Endothelial cell of umbilical vein (primary cell): ENCODE data around the gene SLC12A5. TPM values are rescaled to one million over a fixed set of nuclear protein-coding genes. Genes with fewer than 3 reads are reported as not detected.

Experiments used
- BruUV-seq: library from RNA; stranded (reverse); fragments of 400-500 nt; replicated peaks from 2 replicates; lab custom pipeline; 2021; lab: Mats Ljungman, UMichigan
- CTCF ChIA-PET: fragments of 300-600, 350-600 bp; sonication (Branson Sonifier 250); formaldehyde crosslinking; loops from one replicate; lab custom pipeline; 2021; ENCODE audit warnings: antibody characterized with exemption, inconsistent platforms; lab: Charles Lee
- POLR2A ChIA-PET: fragments of 300-600, 350-600 bp; sonication (Branson Sonifier 250); formaldehyde crosslinking; loops from one replicate; lab custom pipeline; 2021; ENCODE audit warnings: antibody characterized with exemption, inconsistent platforms; lab: Charles Lee
- DNase-seq: peaks from one replicate; pipeline ENCODE4 v3.0.0-alpha.2; 2011; ENCODE audit warnings: low read depth, low spot score
- FAIRE-seq: peaks from 2 replicates; lab custom pipeline; 2011; peaks lifted over from hg19 to GRCh38; lab: Jason Lieb, UNC
- H2AFZ ChIP-seq: 2 replicates; pipeline ENCODE4 v1.6.0; 2012; ENCODE audit warnings: low read depth, low read length, control low read depth, inconsistent platforms
- H3K27ac ChIP-seq: 2 replicates; pipeline ENCODE4 v1.5.1; 2011; ENCODE audit warnings: low read depth, mild to moderate bottlenecking, control low read depth, low read length, moderate library complexity; ENCODE audit not compliant: insufficient read depth
- H3K27me3 ChIP-seq, 2 experiments: 2 replicates each; pipeline versions ENCODE4 v1.6.0 to v1.6.1; 2011; ENCODE audit warnings: low read length in 2 of 2, mixed read lengths in 1 of 2; ENCODE audit not compliant: control insufficient read depth in 2 of 2, insufficient read depth in 2 of 2
- H3K36me3 ChIP-seq, 2 experiments: 2 replicates in 1 of 2; 3 replicates in 1 of 2; pipeline ENCODE4 v1.5.1; 2011; ENCODE audit warnings: low read length in 2 of 2, mild to moderate bottlenecking in 1 of 2, moderate library complexity in 1 of 2; ENCODE audit not compliant: control insufficient read depth in 2 of 2, insufficient read depth in 2 of 2; ENCODE audit errors: extremely low read depth in 1 of 2
- H3K4me1 ChIP-seq: 3 replicates; pipeline ENCODE4 v1.5.1; 2011; ENCODE audit warnings: mild to moderate bottlenecking, low read length; ENCODE audit not compliant: control insufficient read depth, insufficient read depth; ENCODE audit errors: extremely low read depth
- H3K4me2 ChIP-seq: 2 replicates; pipeline ENCODE4 v1.6.1; 2011; ENCODE audit warnings: low read length, control low read depth, mixed read lengths; ENCODE audit not compliant: insufficient read depth
- H3K4me3 ChIP-seq, 3 experiments: fragments of 200-600 bp in 1 of 3; sonication (generic), shearing (Covaris generic) in 1 of 3; replicated peaks in 1 of 3; 2 replicates each; pipeline ENCODE4 v1.5.1; 2011 to 2016; ENCODE audit warnings: control low read depth in 3 of 3, low read length in 3 of 3, mild to moderate bottlenecking in 2 of 3, inconsistent platforms in 1 of 3, low read depth in 1 of 3, moderate library complexity in 1 of 3; ENCODE audit not compliant: insufficient read depth in 1 of 3
- H3K79me2 ChIP-seq: 2 replicates; pipeline ENCODE4 v1.6.0; 2012; ENCODE audit warnings: low read length, inconsistent platforms; ENCODE audit not compliant: control insufficient read depth, insufficient read depth
- H3K9ac ChIP-seq: replicated peaks from 2 replicates; pipeline ENCODE3; 2011; ENCODE audit warnings: low read length, control low read depth; ENCODE audit not compliant: insufficient read depth; ENCODE audit errors: extremely low read depth
- H3K9me1 ChIP-seq: replicated peaks from 3 replicates; pipeline ENCODE4 v1.6.0; 2011; ENCODE audit warnings: mild to moderate bottlenecking, low read length; ENCODE audit not compliant: control insufficient read depth, insufficient read depth; ENCODE audit errors: extremely low read depth
- H3K9me3 ChIP-seq: replicated peaks from 2 replicates; pipeline ENCODE4 v1.5.1; 2012; ENCODE audit warnings: low read length, inconsistent platforms; ENCODE audit not compliant: control insufficient read depth, insufficient read depth
- H4K20me1 ChIP-seq: replicated peaks from 2 replicates; pipeline ENCODE3; 2011; ENCODE audit warnings: mild to moderate bottlenecking, low read length; ENCODE audit not compliant: control insufficient read depth, insufficient read depth; ENCODE audit errors: extremely low read depth
- EZH2 ChIP-seq: IDR thresholded peaks from 2 replicates; pipeline ENCODE4 v1.6.1; 2012; ENCODE audit warnings: borderline replicate concordance, low read depth, mild to moderate bottlenecking, moderate library complexity, low read length, inconsistent platforms; ENCODE audit not compliant: severe bottlenecking
- FOS ChIP-seq: IDR thresholded peaks from 2 replicates; pipeline ENCODE4 v1.6.1; 2011; ENCODE audit warnings: mild to moderate bottlenecking, low read length, moderate library complexity, borderline replicate concordance; ENCODE audit not compliant: insufficient read depth
- GATA2 ChIP-seq: IDR thresholded peaks from 2 replicates; pipeline ENCODE4 v1.7.0; 2011; ENCODE audit warnings: low read depth, mild to moderate bottlenecking, moderate library complexity, mixed read lengths, low read length; ENCODE audit not compliant: insufficient read length, insufficient read depth
- JUN ChIP-seq: IDR thresholded peaks from 2 replicates; pipeline ENCODE4 v1.6.1; 2011; ENCODE audit warnings: borderline replicate concordance, low read depth; ENCODE audit not compliant: insufficient read length, insufficient read depth
- MYC ChIP-seq: IDR thresholded peaks from one replicate; pipeline ENCODE4 v1.6.1; 2011; ENCODE audit warnings: mild to moderate bottlenecking, low read depth, low read length
- POLR2A ChIP-seq: IDR thresholded peaks from 2 replicates; pipeline ENCODE4 v1.6.1; 2012; ENCODE audit warnings: low read depth, mild to moderate bottlenecking, control low read depth, low read length
- POLR2AphosphoS5 ChIP-seq: IDR thresholded peaks from 2 replicates; pipeline ENCODE4 v1.6.1; 2012; ENCODE audit warnings: low read depth, mild to moderate bottlenecking, control low read depth, low read length, moderate library complexity; ENCODE audit not compliant: insufficient read depth
- dilution Hi-C: fragments of 300-500 bp; cut with MboI; formaldehyde crosslinking; loops from one replicate; pipeline ENCODE4 v1.15.0; 2019; ENCODE audit warnings: low sequenced_read_pairs; ENCODE audit not compliant: extremely low pct_ligation_motif_present
- intact Hi-C: fragments of 100-400 bp; cut with micrococcal nuclease; formaldehyde crosslinking; loops from one replicate; pipeline ENCODE4 v1.10.0; 2022
- polyA plus RNA-seq, 4 experiments: library from polyadenylated mRNA; depleted of rRNA in 3 of 4; stranded (reverse) in 3 of 4; unstranded in 1 of 4; fragments of >200 nt; gene quantifications; 2 replicates each; pipeline versions ENCODE4 v1.2.1 to v1.2.3, GENCODE V29; 2011 to 2012; ENCODE audit warnings: missing spikeins in 1 of 4
- total RNA-seq: library from RNA; stranded (reverse); gene quantifications from 2 replicates; pipeline ENCODE4 v1.2.3, GENCODE V29; 2021
- TF ChIP-seq, protein P1 (sequence below): IDR thresholded peaks from 2 replicates; pipeline ENCODE4 v1.6.1; 2011; ENCODE audit not compliant: insufficient read depth, insufficient read length
- TF ChIP-seq, protein P2 (sequence below), 2 donors: IDR thresholded peaks; 1 replicate in 1 of 2; 2 replicates in 1 of 2; pipeline ENCODE4 v1.5.1; 2011; ENCODE audit warnings: low read length in 2 of 2, mild to moderate bottlenecking in 2 of 2, moderate library complexity in 2 of 2, control low read depth in 1 of 2, inconsistent platforms in 1 of 2, low read depth in 1 of 2; ENCODE audit not compliant: insufficient read depth in 1 of 2; ENCODE audit errors: extremely low read depth in 1 of 2

Gene SLC12A5
- total and polyA plus RNA-seq, 2 donors (not counting 3 experiments of a cell fraction or from before 2014, with no cell fraction given) = 1.6 to 2.3 TPM

DNA sequence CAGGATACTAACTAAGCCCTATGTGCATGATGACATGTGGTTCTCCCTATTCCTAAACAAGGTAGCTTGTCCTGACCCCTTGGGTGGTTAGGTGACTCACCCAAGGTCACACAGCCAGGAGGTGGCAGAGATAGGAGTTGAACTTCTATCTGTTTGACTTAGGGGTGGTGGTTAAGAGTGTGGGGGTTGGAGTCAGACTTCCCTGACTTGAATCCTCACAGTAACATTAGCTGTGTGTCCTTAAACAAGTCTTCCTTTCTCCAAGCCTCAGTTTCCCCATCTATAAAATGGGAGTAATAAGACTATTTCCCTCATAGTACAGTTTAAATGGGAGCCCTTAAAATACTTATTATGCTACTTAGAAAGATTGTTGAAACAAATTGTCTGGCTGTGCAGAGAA lies 21.9 kb downstream of the SLC12A5 start:
- ChIA-PET POLR2A (no interaction called here), CTCF (no interaction called here)
- no peaks in the 10 kb centered on the region for H4K20me1 ChIP-seq
- no peak overlapping the region for H3K4me3 ChIP-seq
- no peak overlapping the region for H3K4me2 ChIP-seq
- no peak overlapping the region for H3K27ac ChIP-seq
- H2AFZ ChIP-seq = no peak overlapping the region
- no peaks in the 10 kb centered on the region for H3K27me3 ChIP-seq
- no peaks in the 10 kb centered on the region for H3K36me3 ChIP-seq
- no TSS peak for BruUV-seq
- TF ChIP-seq GATA2 = no peak
- no peak for TF ChIP-seq POLR2A
- no peak for TF ChIP-seq FOS
- no peak for TF ChIP-seq MYC
- no peak for TF ChIP-seq JUN
- TF ChIP-seq POLR2AphosphoS5 = no peak
- TF ChIP-seq, protein P1, sequence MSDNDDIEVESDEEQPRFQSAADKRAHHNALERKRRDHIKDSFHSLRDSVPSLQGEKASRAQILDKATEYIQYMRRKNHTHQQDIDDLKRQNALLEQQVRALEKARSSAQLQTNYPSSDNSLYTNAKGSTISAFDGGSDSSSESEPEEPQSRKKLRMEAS = no peak
- TF ChIP-seq, protein P2, sequence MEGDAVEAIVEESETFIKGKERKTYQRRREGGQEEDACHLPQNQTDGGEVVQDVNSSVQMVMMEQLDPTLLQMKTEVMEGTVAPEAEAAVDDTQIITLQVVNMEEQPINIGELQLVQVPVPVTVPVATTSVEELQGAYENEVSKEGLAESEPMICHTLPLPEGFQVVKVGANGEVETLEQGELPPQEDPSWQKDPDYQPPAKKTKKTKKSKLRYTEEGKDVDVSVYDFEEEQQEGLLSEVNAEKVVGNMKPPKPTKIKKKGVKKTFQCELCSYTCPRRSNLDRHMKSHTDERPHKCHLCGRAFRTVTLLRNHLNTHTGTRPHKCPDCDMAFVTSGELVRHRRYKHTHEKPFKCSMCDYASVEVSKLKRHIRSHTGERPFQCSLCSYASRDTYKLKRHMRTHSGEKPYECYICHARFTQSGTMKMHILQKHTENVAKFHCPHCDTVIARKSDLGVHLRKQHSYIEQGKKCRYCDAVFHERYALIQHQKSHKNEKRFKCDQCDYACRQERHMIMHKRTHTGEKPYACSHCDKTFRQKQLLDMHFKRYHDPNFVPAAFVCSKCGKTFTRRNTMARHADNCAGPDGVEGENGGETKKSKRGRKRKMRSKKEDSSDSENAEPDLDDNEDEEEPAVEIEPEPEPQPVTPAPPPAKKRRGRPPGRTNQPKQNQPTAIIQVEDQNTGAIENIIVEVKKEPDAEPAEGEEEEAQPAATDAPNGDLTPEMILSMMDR (IDR thresholded peaks at IDR 0.05; ENCODE audit: extremely low read depth in 1 of 2, insufficient read depth in 1 of 2, low read depth in 1 of 2, low read length in 2 of 2) = no peak
- no peak for TF ChIP-seq EZH2
- no peaks in the 10 kb centered on the region for H3K4me1 ChIP-seq
- H3K9ac ChIP-seq = no peak overlapping the region
- H3K9me3 ChIP-seq = no peaks in the 10 kb centered on the region
- dilution Hi-C loops = no loop called here
- no peaks in the 10 kb centered on the region for H3K9me1 ChIP-seq
- intact Hi-C loops = no loop called here
- FAIRE-seq (no peak), DNase-seq (no peak)
- no peaks in the 10 kb centered on the region for H3K79me2 ChIP-seq
